GM18951 (cell line): Measurements from ENCODE around the gene TRIM50.
"Not testable (repeated sequence)": the region's sequence is repeated elsewhere in the genome, so short reads cannot be mapped to it uniquely, and the experiment has no call there.

Experiments used
- POLR2A ChIP-seq: IDR thresholded peaks from 4 replicates; pipeline ENCODE4 v1.6.1; 2011; ENCODE audit warnings: mild to moderate bottlenecking; ENCODE audit not compliant: insufficient read length, insufficient read depth; ENCODE audit errors: extremely low read depth
- in situ Hi-C: fragments of 300-500 bp; cut with MboI; formaldehyde crosslinking; loops from one replicate; pipeline ENCODE4 v1.12.0; 2022; ENCODE audit warnings: low sequenced_read_pairs, mixed read lengths, inconsistent platforms; ENCODE audit not compliant: unreplicated experiment

TRIM50 gene

GRCh38 chr7:73341877-73342276 is 14.0 kb upstream of the TRIM50 start:
- in situ Hi-C loops, result no loop called here
- no peak for TF ChIP-seq POLR2A

- no peak for TF ChIP-seq POLR2A
Measured at GRCh38 chr7:73340514-73340913, 12.6 kb upstream of the TRIM50 start.

GRCh38 chr7:73338321-73338720 is 10.4 kb upstream of the TRIM50 start:
- in situ Hi-C loops, result no loop called here
- TF ChIP-seq POLR2A, result no peak

More at GRCh38 chr7:73340514-73340913, 12.6 kb upstream of the TRIM50 start:
- in situ Hi-C loops, result no loop called here

- in situ Hi-C loops, result no loop called here
- no peak for TF ChIP-seq POLR2A
Measured at GRCh38 chr7:73332447-73332846, 4.6 kb upstream of the TRIM50 start.

- no peak for TF ChIP-seq POLR2A
- in situ Hi-C loops, result no loop called here
Measured at GRCh38 chr7:73330772-73331171, 2.9 kb upstream of the TRIM50 start.

GRCh38 chr7:73329861-73330581 is 2.1 kb upstream of the TRIM50 start:
- TF ChIP-seq POLR2A, result no peak
- in situ Hi-C loops, result no loop called here

GRCh38 chr7:73328696-73329095 is 814 bp upstream of the TRIM50 start:
- no peak for TF ChIP-seq POLR2A
- in situ Hi-C loops, result no loop called here

GRCh38 chr7:73327449-73327848 is 433 bp downstream of the TRIM50 start:
- in situ Hi-C loops, result not testable (repeated sequence)

GRCh38 chr7:73325424-73325823 is 2.5 kb downstream of the TRIM50 start:
- in situ Hi-C loops, result not testable (repeated sequence)

- in situ Hi-C loops, result not testable (repeated sequence)
Measured at GRCh38 chr7:73324081-73324845, 3.6 kb downstream of the TRIM50 start.

GRCh38 chr7:73323434-73324080 is 4.3 kb downstream of the TRIM50 start:
- in situ Hi-C loops, result not testable (repeated sequence)

- in situ Hi-C loops, result not testable (repeated sequence)
Measured at GRCh38 chr7:73320009-73320408, 7.9 kb downstream of the TRIM50 start.

GRCh38 chr7:73319541-73319940 is 8.3 kb downstream of the TRIM50 start:
- in situ Hi-C loops, result not testable (repeated sequence)

- in situ Hi-C loops, result not testable (repeated sequence)
Measured at GRCh38 chr7:73318656-73319204, 9.2 kb downstream of the TRIM50 start.
